Measurements from ENCODE around the gene SLC17A9. TPM values are rescaled to one million over a fixed set of nuclear protein-coding genes. Genes with fewer than 3 reads are reported as not detected.

The SLC17A9 gene
- total and polyA plus RNA-seq, 2 donors (not counting 1 experiment from before 2014, with no cell fraction given): 33.0 to 141 TPM

DNA sequence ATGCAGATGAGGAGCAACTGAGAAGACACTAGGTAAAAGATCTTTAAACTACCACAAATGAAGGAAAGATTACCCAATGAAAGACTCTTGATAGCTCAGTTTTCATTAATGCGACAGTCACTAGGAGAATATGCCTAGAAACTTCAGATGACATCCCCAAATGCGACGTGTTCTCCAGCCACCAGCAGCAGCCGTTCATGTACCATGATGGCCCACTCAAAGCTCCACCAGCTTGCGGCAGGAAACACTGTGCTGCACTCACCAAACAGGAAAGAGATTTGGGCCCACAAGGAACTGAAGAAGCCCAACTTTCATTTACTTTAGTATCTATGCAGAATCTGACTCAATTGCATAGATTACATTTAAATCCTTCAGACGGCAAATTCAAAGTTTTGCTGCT is 33.7 kb upstream of the SLC17A9 start:
- Histone ChIP-seq H4K20me1 (ENCODE audit: control insufficient read depth, insufficient read depth, low read length, poor library complexity, severe bottlenecking) (peaks cover 99% of the 10 kb centered on the region), H3K9ac (ENCODE audit: low read length) (peak overlapping the region; percentile 38), H3K4me3 (ENCODE audit: control extremely low read depth in 1 of 5, extremely low read depth in 1 of 5, insufficient read depth in 1 of 5, low read depth in 2 of 5, low read length in 4 of 5) (peak overlapping the region in 3 of 5 experiments; percentile 1 to 21 (median 2)), H3K27ac (ENCODE audit: low read length in 2 of 2) (peak overlapping the region in 1 of 2 donors; percentile 60), H3K36me3 (replicated peaks in 1 of 2; ENCODE audit: control extremely low read depth in 1 of 2, control insufficient read depth in 1 of 2, extremely low read depth in 1 of 2, insufficient read depth in 2 of 2, low read length in 1 of 2) (peaks cover 0 to 7% of the 10 kb centered on the region in 2 experiments), H2AFZ (ENCODE audit: insufficient read depth, low read depth, low read length, poor library complexity, severe bottlenecking) (no peak overlapping the region), H3K27me3 (replicated peaks in 1 of 4; ENCODE audit: control extremely low read depth in 1 of 4, control insufficient read depth in 3 of 4, insufficient read depth in 4 of 4, low read length in 3 of 4) (no peaks in the 10 kb centered on the region), H3K79me2 (ENCODE audit: control insufficient read depth, insufficient read depth, low read length) (peaks cover 98% of the 10 kb centered on the region), H3K9me3 (ENCODE audit: control extremely low read depth in 1 of 3, control insufficient read depth in 2 of 3, insufficient read depth in 1 of 3, low read length in 2 of 3) (no peaks in the 10 kb centered on the region), H3K4me2 (replicated peaks; ENCODE audit: low read depth, low read length, poor library complexity, severe bottlenecking) (peak overlapping the region; percentile 62), H3K4me1 (ENCODE audit: control insufficient read depth in 2 of 2, insufficient read depth in 2 of 2, low read length in 2 of 2) (peaks cover 71 to 72% of the 10 kb centered on the region in 2 donors)
- ChIA-PET POLR2A (interaction anchor here (1.2 kb wide), 1 partner anchor 35 kb away, joined by 3 read pairs; no protein-coding TSS in a partner anchor), CTCF (interaction anchor here (1.0 to 4.4 kb wide), 6 partner anchors 11 to 90 kb away, joined by 3 to 22 read pairs (median 4); no protein-coding TSS in a partner anchor)
- Mint-ChIP-seq H3K27ac (peak overlapping the region; percentile 76), H3K27me3 (no peaks in the 10 kb centered on the region), H3K9me3 (ENCODE audit: insufficient read depth) (no peaks in the 10 kb centered on the region), H3K4me1 (peaks cover 77% of the 10 kb centered on the region), H3K4me3 (peak overlapping the region; percentile 68)
- TF ChIP-seq EZH2 (IDR thresholded peaks at IDR 0.05; ENCODE audit: borderline replicate concordance, insufficient read depth, low read depth, low read length, poor library complexity, severe bottlenecking) (no peak), CTCF (IDR thresholded peaks at IDR 0.05) (no peak)
- peak; percentile 45 for DNase-seq
- ATAC-seq (ENCODE audit: low read depth): peak; percentile 53
- intact Hi-C loops (cut with micrococcal nuclease): loop anchor here (5.0 kb wide), 1 partner anchor 33 kb away; the partner anchor contains the start of gene SLC17A9
- 0% methylated on average over 5 of the region's 6 CpGs for whole genome bisulfite sequencing (ENCODE audit: insufficient coverage)

DNA sequence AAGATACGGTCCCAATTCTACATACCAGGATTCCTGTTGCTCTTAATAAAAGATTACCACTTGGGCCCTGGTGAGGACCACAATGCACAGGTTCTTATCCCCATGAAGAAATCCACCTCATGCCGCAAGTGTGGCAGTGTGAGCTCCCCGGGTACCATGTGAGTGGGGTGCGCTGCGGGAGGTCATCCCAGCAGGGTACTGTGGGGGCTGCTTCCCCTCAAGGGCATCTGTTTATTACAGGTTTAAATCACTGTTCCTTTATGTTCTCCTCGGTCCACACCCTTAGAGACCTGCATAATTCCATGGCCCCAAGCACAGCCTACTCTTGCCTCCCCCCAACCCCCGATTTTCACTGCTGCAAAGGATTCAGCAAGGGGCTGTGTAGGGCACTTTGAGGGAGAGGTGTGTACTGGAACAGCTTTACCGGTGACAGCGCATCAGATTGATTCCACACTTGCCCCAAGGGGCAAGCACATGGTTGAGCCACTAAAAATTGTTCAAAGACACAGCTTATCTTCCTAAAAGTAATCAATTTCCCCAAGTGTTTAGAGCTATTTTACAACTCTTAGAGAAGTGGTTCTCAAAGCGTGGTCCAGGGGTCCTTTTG is 32.4 kb upstream of the SLC17A9 start:
- Histone ChIP-seq H4K20me1 (ENCODE audit: control insufficient read depth, insufficient read depth, low read length, poor library complexity, severe bottlenecking) (peaks cover 99% of the 10 kb centered on the region), H3K4me2 (replicated peaks; ENCODE audit: low read depth, low read length, poor library complexity, severe bottlenecking) (peak overlapping the region; percentile 62)
- H3K27me3 Mint-ChIP-seq: no peaks in the 10 kb centered on the region

More for the DNA sequence above, 32.4 kb upstream of the SLC17A9 start:
- DNase-seq (no peak), ATAC-seq (ENCODE audit: low read depth) (no peak)
- H3K27me3 ChIP-seq (replicated peaks in 1 of 4; ENCODE audit: control extremely low read depth in 1 of 4, control insufficient read depth in 3 of 4, insufficient read depth in 4 of 4, low read length in 3 of 4): no peaks in the 10 kb centered on the region
- CTCF ChIA-PET: interaction anchor here (0.8 to 4.2 kb wide), 6 partner anchors 13 to 52 kb away, joined by 3 to 18 read pairs (median 5); no protein-coding TSS in a partner anchor
- H3K9ac ChIP-seq (ENCODE audit: low read length): no peak overlapping the region
- intact Hi-C loops (cut with micrococcal nuclease): no loop called here
- H3K27ac Mint-ChIP-seq: peak overlapping the region; percentile 59
- POLR2A ChIA-PET: no interaction called here
- peak overlapping the region in 1 of 2 donors; percentile 60 for H3K27ac ChIP-seq (ENCODE audit: low read length in 2 of 2)
- H3K4me1 Mint-ChIP-seq: peaks cover 82% of the 10 kb centered on the region
- no peak overlapping the region for H3K4me3 ChIP-seq (ENCODE audit: control extremely low read depth in 1 of 5, extremely low read depth in 1 of 5, insufficient read depth in 1 of 5, low read depth in 2 of 5, low read length in 4 of 5)
- H3K9me3 Mint-ChIP-seq (ENCODE audit: insufficient read depth): no peaks in the 10 kb centered on the region
- no peaks in the 10 kb centered on the region for H3K36me3 ChIP-seq (replicated peaks in 1 of 2; ENCODE audit: control extremely low read depth in 1 of 2, control insufficient read depth in 1 of 2, extremely low read depth in 1 of 2, insufficient read depth in 2 of 2, low read length in 1 of 2)
- WGBS (ENCODE audit: insufficient coverage): 95% methylated on average over 5 of the region's 10 CpGs
- no peak overlapping the region for H2AFZ ChIP-seq (ENCODE audit: insufficient read depth, low read depth, low read length, poor library complexity, severe bottlenecking)
- peaks cover 99% of the 10 kb centered on the region for H3K79me2 ChIP-seq (ENCODE audit: control insufficient read depth, insufficient read depth, low read length)
- peak overlapping the region; percentile 68 for H3K4me3 Mint-ChIP-seq
- H3K9me3 ChIP-seq (ENCODE audit: control extremely low read depth in 1 of 3, control insufficient read depth in 2 of 3, insufficient read depth in 1 of 3, low read length in 2 of 3): no peaks in the 10 kb centered on the region
- peaks cover 79 to 83% of the 10 kb centered on the region in 2 donors for H3K4me1 ChIP-seq (ENCODE audit: control insufficient read depth in 2 of 2, insufficient read depth in 2 of 2, low read length in 2 of 2)
- TF ChIP-seq CTCF (IDR thresholded peaks at IDR 0.05): no peak
- no peak for TF ChIP-seq EZH2 (IDR thresholded peaks at IDR 0.05; ENCODE audit: borderline replicate concordance, insufficient read depth, low read depth, low read length, poor library complexity, severe bottlenecking)

All from B cell (primary cell).